Activated naive CD4-positive, alpha-beta T cell (primary cell): ENCODE results near the gene FOXP1.

Experiments
- DNase-seq, 4 experiments: peaks; one replicate each; lab custom pipeline; 2025; lab: John Stamatoyannopoulos, UW

The FOXP1 gene

DNA sequence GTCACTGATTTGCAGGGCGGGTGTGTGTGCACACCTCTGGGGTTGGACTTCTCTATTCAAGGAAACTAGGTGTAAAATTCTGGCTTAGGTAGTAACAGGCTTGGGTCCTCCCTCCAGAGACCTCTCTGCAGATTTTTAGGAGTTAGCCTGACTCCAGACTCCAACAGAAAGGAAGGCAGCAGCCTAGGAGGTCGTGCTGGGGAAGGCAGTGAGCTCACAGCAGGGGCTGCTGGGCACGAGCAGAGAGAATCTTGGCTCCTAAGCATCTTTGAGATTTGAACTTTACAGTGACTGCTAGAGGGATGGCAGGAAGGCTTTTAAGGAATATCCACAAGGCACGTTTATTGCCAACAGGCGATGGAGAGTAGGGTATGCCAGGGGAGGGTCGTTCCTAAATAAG, 612.6 kb downstream of the FOXP1 start:
- no peak for DNase-seq

- DNase-seq: no peak
These were observed 613.4 kb downstream of the FOXP1 start for GRCh38 chr3:70970171-70970570.

DNA sequence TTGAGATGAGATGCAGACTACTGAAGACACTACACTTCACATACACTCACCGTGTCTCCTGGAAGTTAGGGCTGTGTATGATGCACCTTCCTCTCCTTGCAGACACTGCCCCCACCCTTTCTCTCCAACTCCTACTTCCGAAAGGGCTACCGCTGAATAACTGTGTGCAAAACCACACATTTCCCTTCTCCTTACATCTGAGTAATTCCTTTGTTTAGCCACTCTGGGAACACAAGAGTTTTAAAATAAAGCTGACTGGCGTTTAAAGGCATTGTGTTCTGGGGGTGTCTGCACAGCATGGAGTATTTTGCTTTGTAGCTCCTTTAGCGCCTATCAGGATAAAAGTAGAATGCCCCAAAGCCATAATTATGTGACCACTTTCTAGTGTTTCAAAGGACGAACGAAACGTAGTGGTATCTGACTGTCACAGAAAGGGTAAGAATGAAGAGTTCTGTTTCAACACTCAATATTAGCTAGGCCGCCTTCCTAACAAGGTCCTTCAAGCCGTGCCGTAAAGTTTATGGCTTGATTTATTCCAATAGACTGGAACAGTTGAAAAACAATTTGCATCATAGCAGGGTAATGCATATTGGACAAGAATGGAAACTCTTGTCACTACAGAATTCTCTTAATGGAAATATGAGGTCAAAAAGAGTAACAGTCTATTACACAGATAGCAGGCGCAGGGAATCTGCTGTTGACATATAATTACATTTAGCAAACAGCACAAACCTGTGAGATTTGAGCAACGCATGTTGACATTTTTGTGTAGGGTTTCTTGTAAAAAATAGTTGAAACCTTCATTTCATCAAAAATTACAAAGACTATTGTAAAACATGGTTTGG, 619.9 kb downstream of the FOXP1 start:
- DNase-seq: no peak

DNA sequence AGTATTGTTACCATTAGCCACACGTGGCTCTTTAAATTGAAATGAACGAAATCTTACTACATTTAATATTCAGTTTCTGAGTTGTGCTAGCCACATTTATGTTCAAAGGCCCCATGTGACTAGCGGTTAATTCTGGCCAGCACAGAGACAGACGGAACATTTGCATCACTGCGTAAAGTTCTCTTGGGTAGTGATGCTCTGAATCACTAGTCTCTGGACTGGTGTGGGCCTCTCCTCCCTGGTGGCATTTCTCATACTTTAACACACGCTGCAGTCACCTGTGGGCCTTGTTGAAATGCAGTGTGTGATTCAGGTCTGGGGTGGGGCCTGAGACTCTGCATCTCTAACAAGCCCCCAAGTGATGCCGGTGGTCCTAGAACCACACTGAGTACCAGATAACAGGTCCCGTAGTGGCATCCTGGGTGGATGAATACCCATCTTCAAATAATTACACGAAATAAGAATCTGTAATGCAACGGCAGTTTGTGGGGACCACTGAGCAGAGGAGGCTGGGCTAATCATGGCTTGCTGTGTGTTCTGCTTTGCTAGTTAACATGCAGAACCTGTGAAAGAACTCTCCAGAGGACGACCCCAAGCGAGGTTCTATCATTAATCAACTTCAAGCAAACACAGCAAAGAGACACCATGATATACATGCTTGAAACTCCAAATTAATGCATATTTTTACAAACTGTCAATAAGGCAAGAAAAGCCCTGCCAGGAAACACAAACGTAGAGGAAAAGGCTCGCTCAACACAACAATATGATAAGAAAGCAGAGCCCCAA, 623.8 kb downstream of the FOXP1 start:
- DNase-seq: no peak

- DNase-seq: no peak
These were observed 631.3 kb downstream of the FOXP1 start for GRCh38 chr3:70952033-70952747.

DNA sequence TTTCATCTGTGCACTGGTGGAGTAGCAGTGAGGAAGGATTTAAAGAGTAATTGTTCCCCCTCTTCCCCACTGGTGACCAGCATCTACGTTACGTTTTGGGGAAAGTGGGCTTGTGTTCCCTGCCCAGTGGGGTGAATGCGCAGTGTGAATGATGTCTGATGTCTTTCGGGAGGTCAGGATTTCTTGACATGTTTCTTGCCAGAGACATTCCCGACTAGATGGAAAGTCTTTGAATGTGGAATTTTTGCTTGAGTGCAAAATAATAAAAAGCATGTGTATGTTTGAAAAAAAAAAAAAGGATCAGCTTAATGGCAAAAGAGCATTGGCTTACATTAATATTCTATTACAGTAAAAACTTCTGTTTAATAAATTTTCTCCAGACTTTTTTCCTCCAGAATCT, 632.2 kb downstream of the FOXP1 start:
- DNase-seq: no peak

- DNase-seq: no peak
These were observed 635.9 kb downstream of the FOXP1 start for GRCh38 chr3:70947579-70947978.

DNA sequence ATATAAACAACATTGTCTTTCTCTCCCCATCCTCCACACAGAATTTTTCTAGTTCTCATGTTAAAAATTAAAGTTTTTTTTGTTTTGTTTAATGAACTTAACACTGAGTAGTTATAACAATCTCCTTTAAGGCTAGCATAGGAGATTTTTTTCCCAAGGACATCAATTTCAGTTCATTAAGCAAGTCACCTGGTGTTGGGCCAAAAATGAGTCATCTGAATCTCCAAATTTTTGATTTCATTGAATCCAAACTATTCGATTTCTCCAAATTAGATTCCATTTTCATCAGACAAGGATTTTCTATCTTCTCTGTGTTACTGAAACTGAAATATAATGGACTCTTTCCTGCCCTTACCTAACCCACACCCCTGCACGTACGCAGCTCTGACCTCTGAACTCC, 639.6 kb downstream of the FOXP1 start:
- no peak for DNase-seq

DNA sequence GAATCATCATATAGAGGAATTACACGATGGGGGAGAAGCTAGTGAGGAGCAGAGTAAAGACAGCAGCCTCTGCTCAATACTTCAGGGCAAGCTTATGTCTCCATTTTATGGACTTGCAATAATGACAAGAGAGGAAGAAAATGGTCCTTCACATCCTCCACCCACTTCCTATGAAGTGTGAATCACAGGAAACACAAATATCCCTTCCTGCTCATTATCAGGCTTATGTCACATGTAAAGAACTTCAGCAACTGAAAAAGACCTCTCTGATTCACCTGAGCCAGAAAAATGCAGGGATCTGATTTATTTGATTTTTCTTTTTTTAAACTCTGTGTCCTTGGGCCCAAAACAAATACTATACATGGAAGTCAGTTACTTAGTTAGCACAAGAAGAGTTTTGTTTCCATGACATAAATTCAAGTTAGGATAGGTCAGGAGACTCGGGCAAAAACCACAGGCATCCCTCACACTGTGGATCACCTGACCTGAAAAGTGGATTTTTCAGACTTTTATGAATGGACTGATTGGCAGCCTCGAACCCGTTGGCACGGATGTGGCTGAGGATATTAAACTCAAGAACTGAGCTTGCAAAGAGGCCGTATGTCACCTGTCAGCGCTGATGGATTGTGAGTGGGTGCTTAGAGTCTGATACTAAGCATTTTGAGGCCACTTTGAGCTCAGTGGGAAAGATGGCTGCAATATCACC, 650.3 kb downstream of the FOXP1 start:
- DNase-seq: no peak

DNA sequence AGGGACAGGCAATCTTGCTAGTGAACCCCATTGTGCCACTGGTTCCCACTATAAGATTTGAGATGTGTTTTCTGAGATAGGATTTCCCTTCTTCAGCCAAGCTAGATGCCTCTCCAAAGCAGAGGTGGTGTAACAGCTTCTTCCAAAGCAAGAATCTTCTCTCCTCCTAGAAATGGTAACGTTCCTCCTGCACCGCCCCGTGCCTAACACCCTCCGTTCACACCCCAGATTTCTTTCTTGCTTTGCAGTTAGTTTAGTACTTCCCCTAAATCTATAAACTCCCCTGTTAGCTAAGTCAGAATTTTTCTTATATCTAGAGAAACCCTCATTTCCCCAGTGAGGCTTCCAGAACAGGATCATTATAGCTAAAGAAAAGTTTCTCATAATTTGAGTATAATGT, 653.5 kb downstream of the FOXP1 start:
- no peak for DNase-seq

GRCh38 chr3:70927239-70927638, 656.3 kb downstream of the FOXP1 start:
- no peak for DNase-seq

- no peak for DNase-seq
These were observed 656.7 kb downstream of the FOXP1 start for GRCh38 chr3:70926835-70927234.

GRCh38 chr3:70919661-70920060, 663.9 kb downstream of the FOXP1 start:
- DNase-seq: no peak

GRCh38 chr3:70919091-70919490, 664.4 kb downstream of the FOXP1 start:
- DNase-seq: no peak

DNA sequence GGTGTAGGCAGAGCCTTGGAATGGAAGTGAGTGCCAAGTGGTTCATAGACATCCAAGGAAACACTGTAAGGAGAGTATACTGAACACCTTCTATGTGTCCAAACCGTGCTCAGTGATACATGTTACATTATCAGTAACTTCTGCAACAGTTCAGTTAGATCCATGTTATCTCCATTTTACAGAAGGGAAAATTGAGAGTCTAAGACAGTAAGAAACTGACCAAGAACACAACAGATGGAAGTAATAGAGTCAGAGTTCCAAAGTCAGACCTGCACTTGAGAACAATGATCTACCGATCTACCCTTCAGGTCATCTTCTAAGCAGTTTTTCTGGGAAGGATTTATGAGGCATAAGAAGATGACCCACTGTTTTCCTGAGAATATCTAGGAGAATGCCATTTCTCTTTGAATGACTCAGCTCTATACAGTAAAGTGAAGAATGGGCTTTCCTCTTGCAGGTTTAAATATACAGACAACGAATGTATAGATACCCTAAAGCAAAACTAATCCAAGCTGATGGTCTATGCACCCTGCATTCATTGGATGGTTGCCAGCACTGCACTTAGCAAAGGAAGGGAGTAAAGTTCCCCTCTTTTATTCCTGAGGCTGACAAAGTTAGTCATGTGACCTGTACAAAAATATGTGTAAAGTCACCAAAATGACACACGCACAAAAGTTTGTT, 667.0 kb downstream of the FOXP1 start:
- DNase-seq: no peak

GRCh38 chr3:70914862-70915261, 668.7 kb downstream of the FOXP1 start:
- no peak for DNase-seq

DNA sequence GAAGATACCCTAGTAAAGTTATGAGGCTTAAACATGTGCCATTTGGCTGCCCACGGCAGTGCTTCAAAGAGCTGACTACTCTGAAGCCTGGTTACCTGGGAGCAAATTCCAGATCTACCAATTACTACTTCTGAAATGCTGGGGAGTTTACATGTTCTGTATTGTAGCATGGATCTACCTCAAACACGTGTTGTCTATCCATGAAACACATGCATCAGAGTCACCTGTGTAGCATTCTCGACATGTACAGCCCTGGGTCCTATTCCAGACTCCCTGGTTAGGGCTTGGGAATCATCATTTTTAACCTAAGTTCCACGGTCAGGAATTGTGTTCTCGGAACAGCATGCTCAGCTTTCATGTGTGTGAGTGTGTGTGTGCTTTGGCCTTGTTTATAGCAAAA, 671.8 kb downstream of the FOXP1 start:
- DNase-seq: no peak

DNA sequence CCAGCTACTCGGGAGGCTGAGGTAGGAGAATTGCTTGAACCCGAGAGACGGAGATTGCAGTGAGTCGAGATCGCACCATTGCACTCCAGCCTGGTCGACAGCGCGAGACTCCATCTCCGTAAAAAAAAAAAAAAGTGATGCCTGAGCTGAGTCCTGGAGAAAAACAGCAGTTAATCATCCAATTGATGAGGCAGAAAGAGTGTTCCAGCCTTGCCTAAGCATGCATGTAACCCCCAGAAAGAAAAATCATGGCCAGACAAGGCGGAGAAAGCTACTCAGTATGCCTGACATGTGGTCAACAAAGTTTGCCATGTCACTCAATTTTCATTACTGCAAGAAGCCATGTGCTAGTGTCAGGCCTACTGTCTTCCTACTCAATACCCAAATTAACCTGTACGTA, 678.0 kb downstream of the FOXP1 start:
- no peak for DNase-seq
